Panc1 (cell line): ENCODE measurements around the gene ORM1. TPM values are rescaled to one million over a fixed set of nuclear protein-coding genes. Genes with fewer than 3 reads are reported as not detected.
"Not testable (repeated sequence)": the region's sequence is repeated elsewhere in the genome, so short reads cannot be mapped to it uniquely, and the experiment has no call there.

Experiments used
- ATAC-seq: fragments of 200-7000 bp; cut with Tn5 transposase; 2 replicates; pipeline ENCODE4 v1.9.1; 2020; ENCODE audit warnings: mild to moderate bottlenecking, moderate library complexity
- BruUV-seq: library from RNA; stranded (reverse); fragments of 400-500 nt; replicated peaks from 2 replicates; lab custom pipeline; 2021; lab: Mats Ljungman, UMichigan
- CTCF ChIA-PET: fragments of 300-600 bp; sonication (Branson Sonifier 250); formaldehyde crosslinking; loops from one replicate; lab custom pipeline; 2022; ENCODE audit warnings: antibody characterized with exemption; lab: Charles Lee
- POLR2A ChIA-PET: fragments of 300-600 bp; sonication (Branson Sonifier 250); formaldehyde crosslinking; loops from one replicate; lab custom pipeline; 2022; ENCODE audit warnings: antibody characterized with exemption; lab: Charles Lee
- DNase-seq: peaks from one replicate; pipeline ENCODE4 v3.0.0-alpha.2; 2010; ENCODE audit warnings: low read depth, low spot score
- H3K27ac ChIP-seq: 2 replicates; pipeline ENCODE4 v1.5.1; 2011; ENCODE audit warnings: mild to moderate bottlenecking, low read length, inconsistent platforms
- H3K27me3 ChIP-seq: fragments of 200-500 bp; sonication (Bioruptor generic); 2 replicates; pipeline ENCODE4 v1.6.0; 2014; ENCODE audit warnings: low read length, inconsistent platforms; ENCODE audit not compliant: control insufficient read depth, insufficient read depth
- H3K36me3 ChIP-seq: fragments of 200-500 bp; sonication (Bioruptor generic); 2 replicates; pipeline ENCODE4 v1.5.1; 2014; ENCODE audit warnings: inconsistent platforms, mild to moderate bottlenecking, low read length, moderate library complexity; ENCODE audit not compliant: control insufficient read depth, insufficient read depth
- H3K4me1 ChIP-seq: 2 replicates; pipeline ENCODE4 v1.5.1; 2011; ENCODE audit warnings: inconsistent platforms, mild to moderate bottlenecking, low read length, moderate library complexity; ENCODE audit not compliant: control insufficient read depth, insufficient read depth
- H3K4me3 ChIP-seq, 2 experiments: 2 replicates each; pipeline ENCODE4 v1.5.1; 2011 to 2012; ENCODE audit warnings: low read depth in 2 of 2, low read length in 2 of 2, mild to moderate bottlenecking in 2 of 2, inconsistent platforms in 1 of 2, moderate library complexity in 1 of 2
- H3K9me3 ChIP-seq: fragments of 200-500 bp; sonication (Bioruptor generic); 2 replicates; pipeline ENCODE4 v1.5.1; 2014; ENCODE audit warnings: low read depth, mild to moderate bottlenecking, inconsistent platforms, low read length, moderate library complexity; ENCODE audit not compliant: control insufficient read depth, insufficient read depth
- POLR2AphosphoS5 ChIP-seq: IDR thresholded peaks from 2 replicates; pipeline ENCODE4 v1.6.1; 2012; ENCODE audit warnings: mild to moderate bottlenecking, low read depth, low read length, moderate library complexity
- SIN3A ChIP-seq: IDR thresholded peaks from 2 replicates; pipeline ENCODE4 v1.6.1; 2012; ENCODE audit warnings: low read depth, mild to moderate bottlenecking, low read length, moderate library complexity, borderline replicate concordance; ENCODE audit not compliant: insufficient read depth
- TCF7L2 ChIP-seq: IDR thresholded peaks from 2 replicates; pipeline ENCODE4 v1.6.1; 2011; ENCODE audit warnings: mild to moderate bottlenecking, low read depth, low read length, inconsistent platforms
- in situ Hi-C: cut with HindIII; loops from 2 replicates; pipeline ENCODE4 v1.10.0; 2016; ENCODE audit warnings: low sequenced_read_pairs, low pct_unique_long_range_greater_than_20kb
- intact Hi-C: fragments of 100-400 bp; cut with micrococcal nuclease; formaldehyde crosslinking; loops from one replicate; pipeline ENCODE4 v1.10.0; 2022; ENCODE audit not compliant: unreplicated experiment
- total RNA-seq: library from RNA; stranded (reverse); gene quantifications from one replicate; pipeline ENCODE4 v1.2.1, GENCODE V29; 2021; ENCODE audit not compliant: unreplicated experiment
- TF ChIP-seq, protein P1 (sequence below), 2 experiments: IDR thresholded peaks; 2 replicates each; pipeline ENCODE4 v1.6.1; 2011 to 2012; ENCODE audit warnings: low read depth in 2 of 2, control low read depth in 1 of 2, low read length in 1 of 2, mild to moderate bottlenecking in 1 of 2, moderate library complexity in 1 of 2; ENCODE audit not compliant: insufficient read depth in 1 of 2
- TF ChIP-seq, protein P2 (sequence below): fragments of 450-650 bp; IDR thresholded peaks from 2 replicates; pipeline ENCODE4 v1.5.1; 2017; ENCODE audit warnings: mild to moderate bottlenecking

The ORM1 gene
- total RNA-seq, 1 experiment from 2014 or later: 3.5 TPM

GRCh38 chr9:114319147-114319546, 3.8 kb upstream of the ORM1 start:
- CTCF ChIA-PET: no interaction called here
- BruUV-seq: no TSS peak
- in situ Hi-C loops: no loop called here

DNA sequence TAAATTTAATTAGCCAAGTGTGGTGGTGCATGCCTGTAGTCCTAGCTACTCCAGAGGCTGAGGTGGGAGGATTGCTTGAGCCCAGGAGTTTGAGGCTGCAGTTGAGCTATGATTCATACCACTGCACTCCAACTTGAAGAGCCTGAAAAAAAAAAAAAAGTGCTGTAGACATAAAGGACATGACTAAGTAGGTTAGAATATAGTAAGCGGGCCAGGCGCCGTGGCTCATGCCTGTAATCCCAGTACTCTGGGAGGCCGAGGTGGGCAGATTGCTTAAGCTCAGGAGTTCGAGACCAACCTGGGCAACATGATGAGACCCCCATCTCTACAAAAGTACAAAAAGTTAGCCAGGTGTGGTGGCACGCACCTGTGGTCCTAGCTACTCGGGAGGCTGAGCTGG, 2.2 kb upstream of the ORM1 start:
- H3K36me3 ChIP-seq, H3K4me1 ChIP-seq, H3K27ac ChIP-seq, BruUV-seq, DNase-seq, H3K4me3 ChIP-seq, POLR2A ChIA-PET, intact Hi-C loops, ATAC-seq, in situ Hi-C loops, H3K27me3 ChIP-seq, H3K9me3 ChIP-seq: not testable (repeated sequence)
- CTCF ChIA-PET: interaction anchor here (0.7 kb wide), 1 partner anchor 220 kb away, joined by 3 read pairs; no protein-coding TSS in a partner anchor

More at GRCh38 chr9:114319147-114319546, 3.8 kb upstream of the ORM1 start:
- intact Hi-C loops: no loop called here
- TF ChIP-seq POLR2AphosphoS5: no peak
- TF ChIP-seq TCF7L2: no peak
- TF ChIP-seq, protein P1, sequence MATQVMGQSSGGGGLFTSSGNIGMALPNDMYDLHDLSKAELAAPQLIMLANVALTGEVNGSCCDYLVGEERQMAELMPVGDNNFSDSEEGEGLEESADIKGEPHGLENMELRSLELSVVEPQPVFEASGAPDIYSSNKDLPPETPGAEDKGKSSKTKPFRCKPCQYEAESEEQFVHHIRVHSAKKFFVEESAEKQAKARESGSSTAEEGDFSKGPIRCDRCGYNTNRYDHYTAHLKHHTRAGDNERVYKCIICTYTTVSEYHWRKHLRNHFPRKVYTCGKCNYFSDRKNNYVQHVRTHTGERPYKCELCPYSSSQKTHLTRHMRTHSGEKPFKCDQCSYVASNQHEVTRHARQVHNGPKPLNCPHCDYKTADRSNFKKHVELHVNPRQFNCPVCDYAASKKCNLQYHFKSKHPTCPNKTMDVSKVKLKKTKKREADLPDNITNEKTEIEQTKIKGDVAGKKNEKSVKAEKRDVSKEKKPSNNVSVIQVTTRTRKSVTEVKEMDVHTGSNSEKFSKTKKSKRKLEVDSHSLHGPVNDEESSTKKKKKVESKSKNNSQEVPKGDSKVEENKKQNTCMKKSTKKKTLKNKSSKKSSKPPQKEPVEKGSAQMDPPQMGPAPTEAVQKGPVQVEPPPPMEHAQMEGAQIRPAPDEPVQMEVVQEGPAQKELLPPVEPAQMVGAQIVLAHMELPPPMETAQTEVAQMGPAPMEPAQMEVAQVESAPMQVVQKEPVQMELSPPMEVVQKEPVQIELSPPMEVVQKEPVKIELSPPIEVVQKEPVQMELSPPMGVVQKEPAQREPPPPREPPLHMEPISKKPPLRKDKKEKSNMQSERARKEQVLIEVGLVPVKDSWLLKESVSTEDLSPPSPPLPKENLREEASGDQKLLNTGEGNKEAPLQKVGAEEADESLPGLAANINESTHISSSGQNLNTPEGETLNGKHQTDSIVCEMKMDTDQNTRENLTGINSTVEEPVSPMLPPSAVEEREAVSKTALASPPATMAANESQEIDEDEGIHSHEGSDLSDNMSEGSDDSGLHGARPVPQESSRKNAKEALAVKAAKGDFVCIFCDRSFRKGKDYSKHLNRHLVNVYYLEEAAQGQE (IDR thresholded peaks at IDR 0.05; ENCODE audit: insufficient read depth in 1 of 2, low read depth in 2 of 2, low read length in 1 of 2): no peak
- TF ChIP-seq, protein P2, sequence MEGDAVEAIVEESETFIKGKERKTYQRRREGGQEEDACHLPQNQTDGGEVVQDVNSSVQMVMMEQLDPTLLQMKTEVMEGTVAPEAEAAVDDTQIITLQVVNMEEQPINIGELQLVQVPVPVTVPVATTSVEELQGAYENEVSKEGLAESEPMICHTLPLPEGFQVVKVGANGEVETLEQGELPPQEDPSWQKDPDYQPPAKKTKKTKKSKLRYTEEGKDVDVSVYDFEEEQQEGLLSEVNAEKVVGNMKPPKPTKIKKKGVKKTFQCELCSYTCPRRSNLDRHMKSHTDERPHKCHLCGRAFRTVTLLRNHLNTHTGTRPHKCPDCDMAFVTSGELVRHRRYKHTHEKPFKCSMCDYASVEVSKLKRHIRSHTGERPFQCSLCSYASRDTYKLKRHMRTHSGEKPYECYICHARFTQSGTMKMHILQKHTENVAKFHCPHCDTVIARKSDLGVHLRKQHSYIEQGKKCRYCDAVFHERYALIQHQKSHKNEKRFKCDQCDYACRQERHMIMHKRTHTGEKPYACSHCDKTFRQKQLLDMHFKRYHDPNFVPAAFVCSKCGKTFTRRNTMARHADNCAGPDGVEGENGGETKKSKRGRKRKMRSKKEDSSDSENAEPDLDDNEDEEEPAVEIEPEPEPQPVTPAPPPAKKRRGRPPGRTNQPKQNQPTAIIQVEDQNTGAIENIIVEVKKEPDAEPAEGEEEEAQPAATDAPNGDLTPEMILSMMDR: no peak
- TF ChIP-seq SIN3A: no peak
- Histone ChIP-seq H3K9me3 (no peaks in the 10 kb centered on the region), H3K4me1 (no peaks in the 10 kb centered on the region), H3K36me3 (no peaks in the 10 kb centered on the region), H3K27ac (no peak overlapping the region), H3K27me3 (no peaks in the 10 kb centered on the region), H3K4me3 (no peak overlapping the region)
- ATAC-seq (no peak), DNase-seq (no peak)
- POLR2A ChIA-PET: no interaction called here

DNA sequence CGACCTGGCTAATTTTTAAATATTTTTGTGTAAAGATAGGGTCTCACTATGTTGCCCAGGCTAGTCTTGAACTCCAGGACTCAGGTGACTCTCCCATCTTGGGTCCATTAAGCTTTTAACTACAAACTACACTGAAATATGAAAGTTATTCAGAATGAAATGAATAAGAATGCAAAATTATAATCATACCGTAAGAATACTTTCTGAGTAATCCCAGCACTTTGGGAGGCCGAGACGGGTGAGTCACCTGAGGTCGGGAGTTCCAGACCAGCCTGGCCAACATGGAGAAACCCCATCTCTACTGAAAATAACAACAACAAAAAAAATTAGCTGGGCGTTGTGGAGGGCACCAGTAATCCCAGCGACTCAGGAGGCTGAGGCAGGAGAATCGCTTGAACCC, 1.1 kb upstream of the ORM1 start:
- ATAC-seq (no peak), DNase-seq (no peak)
- H3K4me3 ChIP-seq: no peak overlapping the region
- POLR2A ChIA-PET: no interaction called here
- H3K9me3 ChIP-seq: no peaks in the 10 kb centered on the region
- CTCF ChIA-PET: no interaction called here
- intact Hi-C loops (no loop called here), in situ Hi-C loops (no loop called here)
- no peak overlapping the region for H3K27ac ChIP-seq
- no peaks in the 10 kb centered on the region for H3K4me1 ChIP-seq
- no TSS peak for BruUV-seq
- no peaks in the 10 kb centered on the region for H3K27me3 ChIP-seq
- TF ChIP-seq, protein P1 (IDR thresholded peaks at IDR 0.05; ENCODE audit: insufficient read depth in 1 of 2, low read depth in 2 of 2, low read length in 1 of 2): no peak
- no peaks in the 10 kb centered on the region for H3K36me3 ChIP-seq

DNA sequence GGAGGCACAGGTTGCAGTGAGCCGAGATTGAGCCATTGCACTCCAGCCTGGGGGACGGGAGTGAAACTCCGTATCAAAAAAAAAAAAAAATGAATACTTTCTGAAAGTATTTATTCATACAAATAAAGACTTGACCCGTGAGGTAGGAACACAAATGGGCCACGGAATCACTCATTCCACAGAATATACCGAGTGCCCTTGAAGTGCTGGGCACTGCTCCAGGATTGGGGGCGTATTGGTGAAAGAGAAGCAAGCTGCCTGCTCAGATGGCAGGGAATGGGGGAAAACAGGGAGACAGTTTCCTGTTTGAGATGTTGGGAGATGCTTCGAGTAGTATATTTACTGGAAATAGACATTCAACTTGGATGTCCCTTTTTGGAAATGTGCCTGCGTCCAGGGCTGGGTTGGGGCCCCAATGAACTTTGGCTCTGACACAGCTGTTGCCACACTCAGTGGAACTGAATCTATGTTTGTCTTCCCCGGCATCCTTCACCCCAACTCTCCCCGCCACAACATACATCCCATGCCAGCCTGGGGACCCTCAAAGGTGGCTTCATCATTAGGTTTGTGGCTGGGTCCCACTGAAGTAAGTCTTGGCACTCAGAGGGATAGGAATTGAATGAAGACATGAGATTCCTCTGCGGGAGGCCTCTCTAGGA, 609 bp upstream of the ORM1 start:
- H3K4me1 ChIP-seq, CTCF ChIA-PET, H3K4me3 ChIP-seq, H3K36me3 ChIP-seq, BruUV-seq, POLR2A ChIA-PET, H3K27me3 ChIP-seq, H3K27ac ChIP-seq, ATAC-seq, in situ Hi-C loops, intact Hi-C loops, H3K9me3 ChIP-seq, DNase-seq: not testable (repeated sequence)
